Colon (tissue), 2 donors: ENCODE data around the gene SLC4A7.

Experiments used
- FAIRE-seq: peaks from 2 replicates; lab custom pipeline; 2012; peaks lifted over from hg19 to GRCh38; lab: Jason Lieb, UNC
- donor health status: control.
- donor health status: control.

The SLC4A7 gene

GRCh38 chr3:27323087-27323570, 161.1 kb downstream of the SLC4A7 start:
- FAIRE-seq, result no peak
